Activated effector memory CD4-positive, alpha-beta T cell treated with anti-CD3 and anti-CD28 coated beads, Interleukin-2, amount 50 U/mL, for 16 hours (primary cell): ENCODE results near the gene SIPA1L3.

Source experiments
- DNase-seq: peaks from one replicate; pipeline ENCODE4 v3.0.0-alpha.2; 2020

SIPA1L3 gene

GRCh38 chr19:38252941-38253691 is 346.1 kb downstream of the SIPA1L3 start:
- no peak for DNase-seq

GRCh38 chr19:38253788-38254187 is 346.8 kb downstream of the SIPA1L3 start:
- DNase-seq: no peak

- DNase-seq: no peak
Observed at GRCh38 chr19:38255383-38256014, 348.5 kb downstream of the SIPA1L3 start.
